Measurements from ENCODE around the gene MYH16.
"Not testable (repeated sequence)": the region's sequence is repeated elsewhere in the genome, so short reads cannot be mapped to it uniquely, and the experiment has no call there.

MYH16 gene

DNA sequence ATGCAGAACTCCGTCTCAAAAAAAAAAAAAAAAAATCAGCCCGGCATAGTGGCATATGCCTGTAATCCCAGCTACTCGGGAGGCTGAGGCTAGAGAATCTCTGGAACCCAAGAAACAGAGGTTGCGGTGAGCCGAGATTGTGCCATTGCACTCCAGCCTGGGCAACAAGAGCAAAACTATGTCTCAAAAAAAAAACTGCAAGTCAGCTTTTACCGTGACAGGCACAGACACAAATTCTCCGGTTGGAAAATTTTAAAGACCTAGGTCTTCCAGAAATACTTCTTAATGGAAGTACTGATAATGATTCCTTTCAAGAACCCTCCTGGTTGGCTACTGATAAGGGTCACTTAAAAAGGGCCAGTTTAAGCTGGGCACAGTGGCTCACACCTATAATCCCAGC lies 82.5 kb downstream of the MYH16 start:
- DNase-seq (ENCODE audit: low spot score): no peak

DNA sequence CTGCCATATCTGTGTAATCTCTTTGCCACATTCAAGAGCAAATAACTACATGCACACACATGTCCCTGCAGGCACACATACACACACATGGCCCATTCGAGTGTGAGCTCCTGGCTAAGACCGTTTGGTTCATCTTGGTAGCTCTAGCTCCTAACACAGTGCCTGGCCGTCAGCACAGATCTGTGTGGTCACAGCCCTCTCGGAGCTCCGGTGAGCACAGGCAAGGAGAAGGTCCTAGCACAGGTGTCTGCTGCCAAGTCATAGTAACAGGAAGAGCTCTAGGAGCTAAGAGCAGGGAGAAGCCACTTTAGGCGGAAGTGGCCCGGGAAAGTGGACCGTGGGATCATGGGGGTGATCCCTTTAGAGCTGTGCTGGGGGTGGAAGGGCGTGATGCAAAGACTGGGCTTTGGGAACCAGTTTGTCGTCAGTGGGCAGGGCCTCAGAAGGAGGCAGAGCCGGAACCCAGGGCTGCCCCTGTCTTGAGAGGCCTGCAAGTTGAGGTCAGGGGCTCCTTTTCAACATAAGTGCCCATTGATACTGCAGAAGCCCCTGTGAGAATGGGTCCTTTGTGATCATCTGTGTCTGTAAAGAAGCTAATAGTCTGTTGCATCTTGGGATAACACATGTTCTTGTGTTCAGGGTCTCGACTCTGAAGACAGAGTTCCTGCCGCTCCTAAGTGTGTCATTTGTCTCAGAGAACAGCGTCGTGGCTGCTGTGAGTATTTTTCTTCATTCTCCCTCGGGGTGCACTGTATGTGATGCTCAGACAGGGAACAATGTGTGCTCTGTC lies 85.3 kb downstream of the MYH16 start:
- DNase-seq (ENCODE audit: low spot score): peak; percentile 76

GRCh38 chr7:99358521-99358920 lies 85.9 kb downstream of the MYH16 start:
- DNase-seq (ENCODE audit: low spot score): not testable (repeated sequence)

- no peak for DNase-seq (ENCODE audit: low spot score)
Measured at GRCh38 chr7:99359465-99360154, 87.0 kb downstream of the MYH16 start.
